CD4-positive, alpha-beta T cell treated with Interleukin-17A for 4 hours (primary cell): ENCODE results near the gene CMTM3.
"Not testable (repeated sequence)": the region's sequence is repeated elsewhere in the genome, so short reads cannot be mapped to it uniquely, and the experiment has no call there.

Source experiments
- DNase-seq: peaks from one replicate; pipeline ENCODE4 v3.0.0-alpha.2; 2020; ENCODE audit warnings: mixed read lengths

The CMTM3 gene

GRCh38 chr16:66637806-66638205 is 33.3 kb downstream of the CMTM3 start:
- DNase-seq, result no peak

- DNase-seq, result no peak
Measured at GRCh38 chr16:66639091-66639885, 34.8 kb downstream of the CMTM3 start.

GRCh38 chr16:66640724-66641314 is 36.3 kb downstream of the CMTM3 start:
- DNase-seq, result no peak

- no peak for DNase-seq
Measured at GRCh38 chr16:66641387-66641786, 36.9 kb downstream of the CMTM3 start.

GRCh38 chr16:66647866-66648265 is 43.4 kb downstream of the CMTM3 start:
- no peak for DNase-seq

- no peak for DNase-seq
Measured at GRCh38 chr16:66649167-66649566, 44.7 kb downstream of the CMTM3 start.

- no peak for DNase-seq
Measured at GRCh38 chr16:66649636-66650205, 45.2 kb downstream of the CMTM3 start.

- DNase-seq, result peak; percentile 88
Measured at GRCh38 chr16:66650707-66651473, 46.4 kb downstream of the CMTM3 start.

- no peak for DNase-seq
Measured at GRCh38 chr16:66651474-66651765, 46.9 kb downstream of the CMTM3 start.

- no peak for DNase-seq
Measured at GRCh38 chr16:66651965-66652364, 47.5 kb downstream of the CMTM3 start.

GRCh38 chr16:66652661-66653360 is 48.3 kb downstream of the CMTM3 start:
- DNase-seq, result no peak

GRCh38 chr16:66653581-66654350 is 49.3 kb downstream of the CMTM3 start:
- DNase-seq, result no peak

- DNase-seq, result no peak
Measured at GRCh38 chr16:66656547-66656946, 52.0 kb downstream of the CMTM3 start.

- no peak for DNase-seq
Measured at GRCh38 chr16:66658143-66658859, 53.8 kb downstream of the CMTM3 start.

GRCh38 chr16:66658860-66659190 is 54.3 kb downstream of the CMTM3 start:
- no peak for DNase-seq

- DNase-seq, result no peak
Measured at GRCh38 chr16:66660422-66661209, 56.1 kb downstream of the CMTM3 start.

GRCh38 chr16:66661210-66661560 is 56.7 kb downstream of the CMTM3 start:
- no peak for DNase-seq

- not testable (repeated sequence) for DNase-seq
Measured at GRCh38 chr16:66661671-66662346, 57.3 kb downstream of the CMTM3 start.

GRCh38 chr16:66662445-66663194 is 58.1 kb downstream of the CMTM3 start:
- no peak for DNase-seq
